Aorta (tissue), 5 donors: ENCODE results near the gene ETS2. TPM values are rescaled to one million over a fixed set of nuclear protein-coding genes. Genes with fewer than 3 reads are reported as not detected.
"Not testable (repeated sequence)": the region's sequence is repeated elsewhere in the genome, so short reads cannot be mapped to it uniquely, and the experiment has no call there.

Experiments
- ATAC-seq: fragments of 200-7000 bp; cut with Tn5 transposase; one replicate; pipeline ENCODE4 v1.9.1; 2022; ENCODE audit warnings: moderate library complexity; ENCODE audit not compliant: low FRiP score
- DNase-seq, 2 donors: peaks; one replicate each; pipeline ENCODE4 v3.0.0-alpha.2; 2020
- H3K27ac ChIP-seq, 2 donors: one replicate each; pipeline ENCODE4 v1.5.1; 2013; ENCODE audit warnings: low read length in 2 of 2, mild to moderate bottlenecking in 2 of 2, moderate library complexity in 2 of 2, control low read depth in 1 of 2, inconsistent platforms in 1 of 2, low read depth in 1 of 2
- H3K27me3 ChIP-seq, 2 donors: one replicate each; pipeline ENCODE4 v1.6.1; 2013; ENCODE audit warnings: control low read depth in 1 of 2, low read length in 1 of 2, mild to moderate bottlenecking in 1 of 2, moderate library complexity in 1 of 2; ENCODE audit not compliant: insufficient read depth in 2 of 2, control insufficient read depth in 1 of 2
- H3K36me3 ChIP-seq, 2 donors: one replicate each; pipeline ENCODE4 v1.6.1; 2013; ENCODE audit warnings: control low read depth in 1 of 2, low read length in 1 of 2, mild to moderate bottlenecking in 1 of 2; ENCODE audit not compliant: insufficient read depth in 2 of 2, control insufficient read depth in 1 of 2
- H3K4me1 ChIP-seq, 2 donors: one replicate each; pipeline ENCODE4 v1.6.1; 2013; ENCODE audit warnings: low read length in 2 of 2, control low read depth in 1 of 2, mild to moderate bottlenecking in 1 of 2, moderate library complexity in 1 of 2; ENCODE audit not compliant: insufficient read depth in 2 of 2, control insufficient read depth in 1 of 2
- H3K4me3 ChIP-seq, 2 donors: one replicate each; pipeline ENCODE4 v1.5.1; 2013; ENCODE audit warnings: low read length in 2 of 2, control low read depth in 1 of 2, mild to moderate bottlenecking in 1 of 2
- H3K9me3 ChIP-seq: one replicate; pipeline ENCODE4 v1.6.1; 2013; ENCODE audit warnings: mild to moderate bottlenecking, low read length; ENCODE audit not compliant: control insufficient read depth
- WGBS, 2 donors: extraction: QIAGEN DNeasy Blood & Tissue Kit; methylation state at CpG; one replicate each; pipeline ENCODE4 v1.1.7; 2013; 5-methylcytosine and 5-hydroxymethylcytosine counted together
- intact Hi-C, 2 donors: fragments of 100-400 bp; cut with DNase I; formaldehyde crosslinking; loops; one replicate each; pipeline versions ENCODE4 v1.14.2 to v1.15.0; 2022
- polyA plus RNA-seq, 2 donors: library from polyadenylated mRNA; stranded (reverse); fragments of 200-250 nt; gene quantifications; one replicate each; pipeline ENCODE4 v1.2.3, GENCODE V29; 2013
- total RNA-seq, 2 donors: library from RNA; stranded (reverse); fragmentation: NEBNext Ultra II Directional; extraction: Animal tissue kit (Norgen Biotek cat#: 25700); gene quantifications; one replicate each; pipeline ENCODE4 v1.2.1, GENCODE V29; 2021
- donor health status: healthy with polysubstance abuse.
- donor health status: Bipolar disorder and iron deficiency.
- donor health status: DM: no; HTN: no; CAD: no.
- donor health status: DM: no; HTN: no; CAD: no.
- donor health status: DM: yes; HTN: yes; CAD: no.

ETS2 gene
- total and polyA plus RNA-seq, 4 donors = 40.2 to 232 (median 111) TPM

DNA sequence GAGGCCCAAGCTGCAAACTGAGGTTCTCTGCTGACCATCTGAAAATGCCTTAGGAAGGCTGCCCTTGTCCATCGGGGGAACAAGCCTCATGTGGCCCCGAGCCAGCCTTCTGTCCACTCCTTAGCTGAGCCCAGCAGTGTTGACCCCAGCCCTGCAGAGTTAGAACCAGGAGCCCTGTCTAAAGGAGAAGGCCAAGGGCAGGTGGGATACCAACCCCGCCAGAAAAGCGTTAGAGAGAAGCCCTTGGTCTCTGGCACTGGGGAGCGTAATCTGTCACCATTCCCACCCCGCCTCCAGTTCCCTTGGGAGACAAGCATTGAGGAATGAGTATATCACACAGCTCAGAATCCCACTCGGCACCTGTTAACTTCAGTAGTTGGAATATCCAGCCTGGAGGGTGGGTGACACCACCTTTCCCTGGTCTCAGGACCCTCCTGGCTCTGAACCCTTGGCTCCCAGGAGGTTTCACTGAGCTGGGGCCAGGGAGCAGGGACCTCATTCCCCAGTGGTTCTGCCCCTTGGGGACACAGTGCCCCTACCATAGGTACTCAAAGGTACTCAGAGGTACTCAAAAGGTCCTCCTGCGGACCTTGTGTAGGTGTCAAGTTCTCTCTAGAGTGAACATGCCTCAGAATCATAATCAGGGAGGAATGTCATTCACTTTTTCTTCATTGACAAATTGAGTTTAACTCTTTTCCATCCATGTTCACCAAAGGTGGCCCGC is 16.4 kb downstream of the ETS2 start:
- no peaks in the 10 kb centered on the region for H3K27me3 ChIP-seq
- intact Hi-C loops = loop anchor here (2.0 to 5.0 kb wide), 6 partner anchors 90 to 295 kb away; no protein-coding TSS in a partner anchor
- no peak overlapping the region for H3K4me3 ChIP-seq
- H3K9me3 ChIP-seq = no peaks in the 10 kb centered on the region
- WGBS, 2 donors = 55% methylated on average over 9 of the region's 9 CpGs
- H3K36me3 ChIP-seq = peaks cover 6 to 20% of the 10 kb centered on the region in 2 donors
- peak overlapping the region; percentile 66 to 72 for H3K27ac ChIP-seq
- ATAC-seq (no peak), DNase-seq (no peak)
- H3K4me1 ChIP-seq = peaks cover 0 to 4% of the 10 kb centered on the region in 2 donors

DNA sequence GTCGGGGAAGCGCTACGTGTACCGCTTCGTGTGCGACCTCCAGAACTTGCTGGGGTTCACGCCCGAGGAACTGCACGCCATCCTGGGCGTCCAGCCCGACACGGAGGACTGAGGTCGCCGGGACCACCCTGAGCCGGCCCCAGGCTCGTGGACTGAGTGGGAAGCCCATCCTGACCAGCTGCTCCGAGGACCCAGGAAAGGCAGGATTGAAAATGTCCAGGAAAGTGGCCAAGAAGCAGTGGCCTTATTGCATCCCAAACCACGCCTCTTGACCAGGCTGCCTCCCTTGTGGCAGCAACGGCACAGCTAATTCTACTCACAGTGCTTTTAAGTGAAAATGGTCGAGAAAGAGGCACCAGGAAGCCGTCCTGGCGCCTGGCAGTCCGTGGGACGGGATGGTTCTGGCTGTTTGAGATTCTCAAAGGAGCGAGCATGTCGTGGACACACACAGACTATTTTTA is 17.1 kb downstream of the ETS2 start:
- H3K4me1 ChIP-seq = peaks cover 0 to 4% of the 10 kb centered on the region in 2 donors
- 42 to 45% methylated on average over 26 of the region's 26 CpGs for WGBS, 2 donors

DNA sequence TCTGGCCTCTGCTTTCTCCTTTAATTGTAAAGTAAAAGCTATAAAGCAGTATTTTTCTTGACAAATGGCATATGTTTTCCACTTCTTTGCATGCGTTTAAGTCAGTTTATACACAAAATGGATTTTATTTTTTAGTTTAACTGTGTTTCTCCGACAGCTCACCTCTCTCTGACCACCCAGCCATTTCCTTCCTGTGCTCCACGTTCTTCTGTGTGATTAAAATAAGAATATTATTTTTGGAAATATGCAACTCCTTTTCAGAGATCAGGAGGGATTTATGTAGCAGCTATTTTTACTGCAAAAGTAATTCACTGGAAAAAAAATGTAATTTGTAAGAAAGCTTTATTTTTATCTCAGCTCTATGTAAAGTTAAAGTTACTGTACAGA is 18.0 kb downstream of the ETS2 start:
- DNase-seq (no peak), ATAC-seq (peak; percentile 65)
- H3K27me3 ChIP-seq = no peaks in the 10 kb centered on the region
- no peaks in the 10 kb centered on the region for H3K9me3 ChIP-seq
- H3K4me1 ChIP-seq = peaks cover 0 to 4% of the 10 kb centered on the region in 2 donors
- H3K4me3 ChIP-seq = no peak overlapping the region
- H3K36me3 ChIP-seq = peaks cover 0 to 16% of the 10 kb centered on the region in 2 donors
- WGBS, 2 donors = 2 to 7% methylated on average over 3 of the region's 3 CpGs
- intact Hi-C loops = loop anchor here (2.0 to 5.0 kb wide), 6 partner anchors 89 to 294 kb away; no protein-coding TSS in a partner anchor
- no peak overlapping the region for H3K27ac ChIP-seq

More for the DNA sequence above, 17.1 kb downstream of the ETS2 start:
- no peak overlapping the region for H3K4me3 ChIP-seq
- peak in 1 of 2 donors; percentile 63 for DNase-seq
- peak overlapping the region; percentile 66 to 72 for H3K27ac ChIP-seq
- no peaks in the 10 kb centered on the region for H3K9me3 ChIP-seq
- intact Hi-C loops = loop anchor here (2.0 to 5.0 kb wide), 6 partner anchors 89 to 294 kb away; no protein-coding TSS in a partner anchor
- no peaks in the 10 kb centered on the region for H3K27me3 ChIP-seq
- peak; percentile 58 for ATAC-seq
- H3K36me3 ChIP-seq = peaks cover 0 to 20% of the 10 kb centered on the region in 2 donors

DNA sequence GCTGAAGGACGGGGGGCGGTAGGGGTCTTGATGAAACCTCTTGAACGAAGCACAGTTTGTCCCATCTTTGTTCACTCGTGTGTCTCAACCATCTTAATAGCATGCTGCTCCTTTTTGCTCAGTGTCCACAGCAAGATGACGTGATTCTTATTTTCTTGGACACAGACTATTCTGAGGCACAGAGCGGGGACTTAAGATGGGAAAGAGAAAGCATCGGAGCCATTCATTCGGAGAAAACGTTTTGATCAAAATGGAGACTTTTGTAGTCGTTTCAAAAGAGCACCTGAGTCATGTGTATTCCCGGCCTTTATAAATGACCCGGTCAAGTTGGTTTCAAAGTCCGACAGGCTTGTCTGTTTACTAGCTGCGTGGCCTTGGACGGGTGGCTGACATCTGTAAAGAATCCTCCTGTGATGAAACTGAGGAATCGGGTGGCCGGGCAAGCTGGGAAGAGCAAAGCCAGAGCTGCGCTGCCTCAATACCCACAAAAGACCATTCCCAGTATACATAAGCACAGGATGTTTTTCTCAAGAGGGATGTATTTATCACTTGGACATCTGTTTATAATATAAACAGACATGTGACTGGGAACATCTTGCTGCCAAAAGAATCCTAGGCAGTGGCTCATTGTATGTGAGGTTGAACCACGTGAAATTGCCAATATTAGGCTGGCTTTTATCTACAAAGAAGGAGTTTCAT is 18.5 kb downstream of the ETS2 start:
- WGBS, 2 donors = 21 to 26% methylated on average over 19 of the region's 19 CpGs
- intact Hi-C loops = loop anchor here (5.0 kb wide), 5 partner anchors 88 to 293 kb away; no protein-coding TSS in a partner anchor
- Histone ChIP-seq H3K27me3 (no peaks in the 10 kb centered on the region), H3K9me3 (no peaks in the 10 kb centered on the region), H3K4me3 (no peak overlapping the region), H3K36me3 (peaks cover 0 to 13% of the 10 kb centered on the region in 2 donors), H3K27ac (peak overlapping the region; percentile 54 to 80), H3K4me1 (peaks cover 0 to 4% of the 10 kb centered on the region in 2 donors)
- peak; percentile 28 for ATAC-seq
- no peak for DNase-seq

DNA sequence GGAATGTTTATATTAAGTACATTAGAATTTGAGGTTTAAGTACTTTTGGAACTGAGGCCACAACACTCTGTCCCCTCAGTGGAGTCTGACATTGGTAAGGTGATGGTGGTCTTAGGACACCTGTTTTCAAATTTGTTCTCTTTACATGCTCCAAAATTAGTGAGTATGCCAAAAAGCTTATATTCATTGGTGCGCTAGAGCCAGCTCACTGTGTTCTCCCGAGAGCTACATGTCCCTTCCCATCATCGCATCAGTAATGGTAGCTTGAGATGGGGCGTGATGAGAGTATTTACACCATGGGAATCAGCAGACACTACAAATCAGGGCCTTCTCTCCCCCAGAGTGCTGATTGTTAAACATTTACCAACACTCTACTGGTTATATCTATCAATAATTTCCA is 19.5 kb downstream of the ETS2 start:
- Histone ChIP-seq H3K4me3 (no peak overlapping the region), H3K27me3 (no peaks in the 10 kb centered on the region), H3K36me3 (peaks cover 0 to 11% of the 10 kb centered on the region in 2 donors), H3K27ac (peak overlapping the region; percentile 31 to 80), H3K4me1 (no peaks in the 10 kb centered on the region), H3K9me3 (no peaks in the 10 kb centered on the region)
- 96 to 97% methylated on average over 4 of the region's 4 CpGs for WGBS, 2 donors
- intact Hi-C loops = no loop called here
- ATAC-seq = no peak
- DNase-seq = no peak

DNA sequence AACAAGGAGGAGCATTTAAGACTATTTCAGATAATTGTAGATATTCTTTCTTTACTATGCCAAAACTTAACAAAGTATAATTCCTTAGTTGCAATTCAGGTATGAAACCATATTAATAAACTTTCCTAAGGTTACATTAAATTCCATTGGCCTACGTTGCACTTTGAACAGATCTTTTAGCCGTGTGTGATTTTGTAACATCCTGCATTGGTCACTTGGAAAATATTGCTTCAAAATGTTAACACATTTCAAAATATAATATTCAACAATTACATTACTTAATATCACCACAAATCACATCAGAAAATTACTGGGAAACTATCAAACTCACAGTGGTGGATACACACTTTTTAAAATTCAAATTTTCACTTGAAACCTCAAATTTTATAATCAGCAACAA is 20.2 kb downstream of the ETS2 start:
- no peaks in the 10 kb centered on the region for H3K4me1 ChIP-seq
- no peak overlapping the region for H3K4me3 ChIP-seq
- H3K36me3 ChIP-seq = peaks cover 0 to 6% of the 10 kb centered on the region in 2 donors
- H3K27me3 ChIP-seq = no peaks in the 10 kb centered on the region
- ATAC-seq (no peak), DNase-seq (no peak)
- 75 to 79% methylated on average over 2 of the region's 2 CpGs for WGBS, 2 donors
- H3K9me3 ChIP-seq = no peaks in the 10 kb centered on the region
- intact Hi-C loops = no loop called here
- no peak overlapping the region for H3K27ac ChIP-seq

DNA sequence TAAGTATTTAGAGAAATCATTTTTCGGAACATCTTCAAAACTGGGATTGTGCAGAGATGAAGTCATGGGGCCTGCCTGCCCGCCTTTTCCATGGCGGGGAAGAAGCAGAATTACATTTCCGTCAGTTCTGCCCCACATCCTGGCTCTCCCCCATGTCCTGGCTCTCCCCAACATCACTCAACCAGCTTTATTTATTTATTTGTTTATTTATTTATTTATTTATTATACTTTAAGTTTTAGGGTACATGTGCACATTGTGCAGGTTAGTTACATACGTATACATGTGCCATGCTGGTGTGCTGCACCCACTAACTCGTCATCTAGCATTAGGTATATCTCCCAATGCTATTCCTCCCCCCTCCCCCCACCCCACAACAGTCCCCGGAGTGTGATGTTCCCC is 22.4 kb downstream of the ETS2 start:
- H3K4me3 ChIP-seq, H3K9me3 ChIP-seq, DNase-seq, ATAC-seq, H3K4me1 ChIP-seq, intact Hi-C loops, H3K27me3 ChIP-seq, H3K36me3 ChIP-seq, H3K27ac ChIP-seq: not testable (repeated sequence)
- WGBS, 2 donors = 94 to 96% methylated on average over 4 to 7 of the region's 7 CpGs

DNA sequence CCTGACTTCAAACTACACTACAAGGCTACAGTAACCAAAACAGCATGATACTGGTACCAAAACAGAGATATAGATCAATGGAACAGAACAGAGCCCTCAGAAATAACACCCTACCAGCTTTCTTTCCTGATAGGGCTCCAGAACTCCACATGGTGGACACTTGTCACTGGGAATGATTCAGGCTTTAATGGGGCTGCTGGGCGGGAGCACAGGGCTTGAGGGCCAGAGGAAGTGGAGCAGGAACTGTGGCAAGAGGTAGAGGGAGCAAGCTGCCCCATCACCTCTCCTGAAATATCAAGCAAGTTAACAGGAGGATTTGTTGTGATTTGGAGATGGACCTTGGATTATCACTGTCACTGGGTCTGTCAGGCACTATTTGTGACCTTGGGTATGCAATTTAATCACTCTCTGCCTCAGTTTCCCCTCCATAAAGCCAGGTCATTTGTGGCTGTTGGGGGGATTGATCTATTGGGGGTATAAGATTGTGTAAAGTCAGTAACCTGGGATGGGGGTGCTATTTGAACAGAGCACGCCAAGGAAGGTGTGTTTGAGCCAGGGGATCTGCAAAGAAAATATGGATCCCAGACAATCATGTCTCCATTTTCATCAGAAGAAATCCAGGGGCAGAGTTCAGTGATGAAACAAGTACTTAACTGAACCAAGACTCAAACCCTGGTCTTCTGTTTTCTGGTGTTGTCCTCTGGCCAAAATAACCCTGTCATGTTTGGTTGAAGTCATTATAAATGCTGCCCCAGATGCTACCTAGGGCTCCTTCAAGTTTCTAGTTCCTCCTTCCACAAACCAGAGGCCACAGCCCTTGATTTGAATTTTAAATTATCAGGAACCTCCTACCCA is 25.2 kb downstream of the ETS2 start:
- Histone ChIP-seq H3K27me3 (no peaks in the 10 kb centered on the region), H3K4me3 (no peak overlapping the region), H3K36me3 (no peaks in the 10 kb centered on the region), H3K9me3 (no peaks in the 10 kb centered on the region), H3K27ac (no peak overlapping the region), H3K4me1 (no peaks in the 10 kb centered on the region)
- 97 to 98% methylated on average over 2 of the region's 2 CpGs for WGBS, 2 donors
- DNase-seq (no peak), ATAC-seq (peak; percentile 58)
- intact Hi-C loops = no loop called here
